HEK293 (cell line): ENCODE results near the gene AFF2.

Experiments
- CTCF ChIA-PET: fragments of 350-600 bp; formaldehyde crosslinking; extraction: SDS; loops from one replicate; lab custom pipeline; 2021; ENCODE audit warnings: antibody characterized with exemption; lab: Yijun Ruan, JAX
- POLR2A ChIA-PET: fragments of 300-600 bp; formaldehyde crosslinking; extraction: SDS; loops from one replicate; lab custom pipeline; 2020; ENCODE audit warnings: antibody characterized with exemption, inconsistent platforms; lab: Yijun Ruan, JAX
- H3K27ac ChIP-seq: fragments of 200-500 bp; sonication (Bioruptor generic); 2 replicates; pipeline ENCODE4 v1.5.1; 2014; ENCODE audit warnings: low read depth, low read length, control low read depth, inconsistent platforms; ENCODE audit errors: extremely low read depth
- H3K36me3 ChIP-seq, 2 experiments: fragments of 200-500 bp in 1 of 2; sonication (Bioruptor generic) in 1 of 2; 1 replicate in 1 of 2; 2 replicates in 1 of 2; pipeline ENCODE4 v1.5.1; 2014 to 2017; ENCODE audit warnings: inconsistent platforms in 2 of 2, low read length in 2 of 2; ENCODE audit not compliant: control insufficient read depth in 2 of 2, insufficient read depth in 1 of 2
- H3K4me1 ChIP-seq: fragments of 200-500 bp; sonication (Bioruptor generic); 2 replicates; pipeline ENCODE4 v1.5.1; 2014; ENCODE audit warnings: mild to moderate bottlenecking, low read length, inconsistent platforms; ENCODE audit not compliant: control insufficient read depth, insufficient read depth
- H3K4me3 ChIP-seq: 2 replicates; pipeline ENCODE4 v1.5.1; 2011; ENCODE audit warnings: low read depth, mild to moderate bottlenecking, control low read depth, low read length, moderate library complexity
- H3K9me3 ChIP-seq: fragments of 200-500 bp; sonication (Bioruptor generic); 2 replicates; pipeline ENCODE4 v1.5.1; 2014; ENCODE audit warnings: low read depth, low read length, inconsistent platforms; ENCODE audit not compliant: control insufficient read depth, insufficient read depth
- PBX3 ChIP-seq: sonication (generic); formaldehyde crosslinking; IDR thresholded peaks from 2 replicates; pipeline ENCODE4 v1.8.1; 2022; ENCODE audit warnings: mild to moderate bottlenecking, moderate library complexity, missing genetic modification reagents
- PRDM4 ChIP-seq: fragments of 450-650 bp; formaldehyde crosslinking; IDR thresholded peaks from 2 replicates; pipeline ENCODE4 v1.5.1; 2017; ENCODE audit warnings: missing biosample characterization, missing genetic modification characterization
- SCRT1 ChIP-seq: fragments of 450-650 bp; formaldehyde crosslinking; IDR thresholded peaks from 2 replicates; pipeline ENCODE4 v1.5.1; 2016; ENCODE audit warnings: missing biosample characterization, missing genetic modification characterization, borderline replicate concordance
- TRIM28 ChIP-seq: IDR thresholded peaks from 2 replicates; pipeline ENCODE4 v1.6.1; 2011; ENCODE audit warnings: low read length, control low read depth, borderline replicate concordance
- ZEB2 ChIP-seq: fragments of 450-650 bp; formaldehyde crosslinking; IDR thresholded peaks from 2 replicates; pipeline ENCODE4 v1.5.1; 2016; ENCODE audit warnings: missing biosample characterization, missing genetic modification characterization
- ZFP3 ChIP-seq: fragments of 450-650 bp; formaldehyde crosslinking; IDR thresholded peaks from 2 replicates; pipeline ENCODE4 v1.5.1; 2016; ENCODE audit warnings: low read depth, missing biosample characterization, missing genetic modification characterization
- ZNF10 ChIP-seq: fragments of 450-650 bp; formaldehyde crosslinking; IDR thresholded peaks from 2 replicates; pipeline ENCODE4 v1.5.1; 2017; ENCODE audit warnings: missing biosample characterization, missing genetic modification characterization
- ZNF174 ChIP-seq: fragments of 450-650 bp; formaldehyde crosslinking; IDR thresholded peaks from 2 replicates; pipeline ENCODE4 v1.5.0; 2017; ENCODE audit warnings: missing biosample characterization, mild to moderate bottlenecking, missing genetic modification characterization
- ZNF202 ChIP-seq: fragments of 450-650 bp; formaldehyde crosslinking; IDR thresholded peaks from 2 replicates; pipeline ENCODE4 v1.5.1; 2016; ENCODE audit warnings: missing biosample characterization, missing genetic modification characterization, borderline replicate concordance
- ZNF280D ChIP-seq: fragments of 450-650 bp; formaldehyde crosslinking; IDR thresholded peaks from 2 replicates; pipeline ENCODE4 v1.5.1; 2016; ENCODE audit warnings: missing biosample characterization, missing genetic modification characterization
- ZNF350 ChIP-seq: fragments of 450-650 bp; formaldehyde crosslinking; IDR thresholded peaks from 2 replicates; pipeline ENCODE4 v1.5.0; 2017; ENCODE audit warnings: missing biosample characterization, mild to moderate bottlenecking, missing genetic modification characterization
- ZNF354C ChIP-seq: fragments of 450-650 bp; formaldehyde crosslinking; IDR thresholded peaks from 2 replicates; pipeline ENCODE4 v1.5.1; 2016; ENCODE audit warnings: missing biosample characterization, missing genetic modification characterization, low read depth, borderline replicate concordance
- ZNF391 ChIP-seq: fragments of 450-650 bp; formaldehyde crosslinking; IDR thresholded peaks from 2 replicates; pipeline ENCODE4 v1.5.1; 2016; ENCODE audit warnings: low read depth, missing biosample characterization, missing genetic modification characterization, borderline replicate concordance
- ZNF394 ChIP-seq: fragments of 450-650 bp; formaldehyde crosslinking; IDR thresholded peaks from 2 replicates; pipeline ENCODE4 v1.5.1; 2016; ENCODE audit warnings: missing biosample characterization, missing genetic modification characterization, mild to moderate bottlenecking, moderate library complexity, borderline replicate concordance
- ZNF501 ChIP-seq: fragments of 450-650 bp; formaldehyde crosslinking; IDR thresholded peaks from 2 replicates; pipeline ENCODE4 v1.5.1; 2016; ENCODE audit warnings: missing biosample characterization, missing genetic modification characterization
- ZNF518A ChIP-seq: fragments of 450-650 bp; formaldehyde crosslinking; conservative IDR thresholded peaks from 2 replicates; pipeline ENCODE4 v1.5.1; 2016; ENCODE audit warnings: low read depth, missing biosample characterization, missing genetic modification characterization
- ZNF621 ChIP-seq: fragments of 450-650 bp; formaldehyde crosslinking; IDR thresholded peaks from 2 replicates; pipeline ENCODE4 v1.5.1; 2017; ENCODE audit warnings: missing biosample characterization, missing genetic modification characterization
- ZNF658 ChIP-seq: fragments of 450-650 bp; formaldehyde crosslinking; IDR thresholded peaks from 2 replicates; pipeline ENCODE4; 2016; ENCODE audit warnings: missing biosample characterization, missing genetic modification characterization
- ZNF76 ChIP-seq: fragments of 450-650 bp; formaldehyde crosslinking; IDR thresholded peaks from 2 replicates; pipeline ENCODE4; 2016; ENCODE audit warnings: low read depth, missing biosample characterization, missing genetic modification characterization, borderline replicate concordance
- ZXDB ChIP-seq: fragments of 450-650 bp; formaldehyde crosslinking; IDR thresholded peaks from 2 replicates; pipeline ENCODE4 v1.5.1; 2016; ENCODE audit warnings: missing biosample characterization, missing genetic modification characterization

Gene AFF2

GRCh38 chrX:148871422-148872160 is 371.2 kb downstream of the AFF2 start:
- H3K36me3 ChIP-seq = no peaks in the 10 kb centered on the region
- H3K4me1 ChIP-seq = no peaks in the 10 kb centered on the region
- no peaks in the 10 kb centered on the region for H3K9me3 ChIP-seq
- ChIA-PET POLR2A (no interaction called here), CTCF (interaction anchor here (0.7 kb wide), 1 partner anchor 30 kb away, joined by 3 read pairs; no protein-coding TSS in a partner anchor)
- TF ChIP-seq ZNF391 (no peak), ZEB2 (tag by site-specific recombination) (no peak), ZNF394 (tag by site-specific recombination) (no peak), SCRT1 (no peak), ZNF202 (tag by site-specific recombination) (no peak), ZFP3 (no peak), ZNF280D (tag by site-specific recombination) (no peak), ZNF501 (tag by site-specific recombination) (no peak), PBX3 (CRISPR knock-in tag) (no peak), ZNF76 (tag by site-specific recombination) (no peak), ZXDB (tag by site-specific recombination) (no peak), ZNF174 (tag by site-specific recombination) (no peak), ZNF658 (tag by site-specific recombination) (no peak), ZNF10 (no peak), ZNF518A (tag by site-specific recombination) (no peak), ZNF621 (tag by site-specific recombination) (no peak), ZNF354C (no peak), TRIM28 (no peak), ZNF350 (tag by site-specific recombination) (no peak), PRDM4 (no peak)
- no peak overlapping the region for H3K4me3 ChIP-seq
- H3K27ac ChIP-seq = no peak overlapping the region
